A549 (cell line): ENCODE results near the gene PGPEP1.

ENCODE experiments used
- CTCF ChIP-seq: fragments of >200 bp; sonication (Bioruptor Twin); formaldehyde crosslinking; IDR thresholded peaks from 3 replicates; pipeline ENCODE4 v1.5.1; 2016
- POLR2A ChIP-seq: IDR thresholded peaks from 2 replicates; pipeline ENCODE4 v1.6.1; 2012; ENCODE audit warnings: mild to moderate bottlenecking, low read length
- POLR2AphosphoS2 ChIP-seq: conservative IDR thresholded peaks from 2 replicates; pipeline ENCODE4 v1.6.1; 2012; ENCODE audit warnings: low read length, improper control_type of control experiment, inconsistent platforms
- RFX5 ChIP-seq: fragments of 450-650 bp; IDR thresholded peaks from 2 replicates; pipeline ENCODE4 v1.7.1; 2014; ENCODE audit warnings: antibody characterized with exemption, mild to moderate bottlenecking, moderate library complexity
- SMC3 ChIP-seq: fragments of >200 bp; sonication (Bioruptor Twin); formaldehyde crosslinking; IDR thresholded peaks from 3 replicates; pipeline ENCODE4 v1.6.1; 2018; ENCODE audit warnings: inconsistent platforms
- TP53 ChIP-seq: fragments of 250-450 bp; sonication (Bioruptor Pico); IDR thresholded peaks from 2 replicates; pipeline ENCODE4 v1.5.0; 2021; ENCODE audit warnings: mild to moderate bottlenecking, moderate library complexity
- TF ChIP-seq, protein P1 (sequence below): fragments of >200 bp; sonication (Bioruptor Twin); formaldehyde crosslinking; IDR thresholded peaks from 3 replicates; pipeline ENCODE4 v1.6.1; 2016

GRCh38 chr19:18416778-18417249 lies 76.4 kb downstream of the PGPEP1 start:
- TF ChIP-seq POLR2A (no peak; the same call in 1 of the 2 replicates), CTCF (no peak), RFX5 (no peak), POLR2AphosphoS2 (no peak), TP53 (CRISPR knock-in tag) (no peak), SMC3 (no peak)
- TF ChIP-seq, protein P1, sequence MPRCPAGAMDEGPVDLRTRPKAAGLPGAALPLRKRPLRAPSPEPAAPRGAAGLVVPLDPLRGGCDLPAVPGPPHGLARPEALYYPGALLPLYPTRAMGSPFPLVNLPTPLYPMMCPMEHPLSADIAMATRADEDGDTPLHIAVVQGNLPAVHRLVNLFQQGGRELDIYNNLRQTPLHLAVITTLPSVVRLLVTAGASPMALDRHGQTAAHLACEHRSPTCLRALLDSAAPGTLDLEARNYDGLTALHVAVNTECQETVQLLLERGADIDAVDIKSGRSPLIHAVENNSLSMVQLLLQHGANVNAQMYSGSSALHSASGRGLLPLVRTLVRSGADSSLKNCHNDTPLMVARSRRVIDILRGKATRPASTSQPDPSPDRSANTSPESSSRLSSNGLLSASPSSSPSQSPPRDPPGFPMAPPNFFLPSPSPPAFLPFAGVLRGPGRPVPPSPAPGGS: no peak
